GM23338 (cell line): ENCODE data around the gene NTMT2. TPM values are rescaled to one million over a fixed set of nuclear protein-coding genes. Genes with fewer than 3 reads are reported as not detected.
"Not testable (repeated sequence)": the region's sequence is repeated elsewhere in the genome, so short reads cannot be mapped to it uniquely, and the experiment has no call there.

ENCODE experiments used
- ATAC-seq: fragments of 200-7000 bp; cut with Tn5 transposase; 3 replicates; pipeline ENCODE4 v1.9.1; 2020
- DNase-seq: peaks from one replicate; pipeline ENCODE4 v3.0.0-alpha.2; 2015; ENCODE audit warnings: low spot score
- H2AFZ ChIP-seq: fragments of 200-600 bp; sonication (generic); 2 replicates; pipeline ENCODE4 v1.8.0; 2016; ENCODE audit warnings: antibody characterized with exemption, mild to moderate bottlenecking, moderate library complexity
- H3F3A ChIP-seq: fragments of 200-600 bp; sonication (generic); replicated peaks from 2 replicates; pipeline ENCODE4 v1.8.0; 2017; ENCODE audit warnings: antibody characterized with exemption, mixed run types, low read depth
- H3K27ac ChIP-seq: fragments of 200-600 bp; sonication (generic); 2 replicates; pipeline ENCODE4 v1.6.1; 2016; ENCODE audit warnings: low read depth
- H3K27me3 ChIP-seq: fragments of 200-600 bp; sonication (generic); 2 replicates; pipeline ENCODE4 v1.8.0; 2016; ENCODE audit warnings: mild to moderate bottlenecking, mixed run types, moderate library complexity; ENCODE audit not compliant: insufficient read depth
- H3K36me3 ChIP-seq: fragments of 200-600 bp; sonication (generic); 2 replicates; pipeline ENCODE4 v1.8.0; 2016; ENCODE audit warnings: mild to moderate bottlenecking; ENCODE audit not compliant: insufficient read depth
- H3K4me1 ChIP-seq: fragments of 200-600 bp; sonication (generic); 2 replicates; pipeline ENCODE4 v1.8.0; 2016; ENCODE audit warnings: mild to moderate bottlenecking, moderate library complexity; ENCODE audit not compliant: insufficient read depth
- H3K4me2 ChIP-seq: fragments of 200-600 bp; sonication (generic); 2 replicates; pipeline ENCODE4 v1.7.1; 2017; ENCODE audit warnings: mixed run types
- H3K4me3 ChIP-seq: fragments of 200-600 bp; sonication (generic); 2 replicates; pipeline ENCODE4 v1.6.1; 2016; ENCODE audit warnings: mixed run types
- H3K79me2 ChIP-seq: fragments of 200-600 bp; sonication (generic); replicated peaks from 2 replicates; pipeline ENCODE4 v1.8.0; 2017; ENCODE audit warnings: mild to moderate bottlenecking; ENCODE audit not compliant: insufficient read depth
- H3K9me2 ChIP-seq: fragments of 200-600 bp; sonication (generic); 2 replicates; pipeline ENCODE4 v1.8.0; 2017; ENCODE audit not compliant: insufficient read depth
- H4K20me1 ChIP-seq: fragments of 200-600 bp; sonication (generic); replicated peaks from 2 replicates; pipeline ENCODE4 v1.8.0; 2017; ENCODE audit warnings: mild to moderate bottlenecking; ENCODE audit not compliant: insufficient read depth
- H3K27ac Mint-ChIP-seq: 2 replicates; pipeline ENCODE4 v1.8.0; 2020; ENCODE audit warnings: inconsistent platforms, mild to moderate bottlenecking, moderate library complexity, mixed read lengths
- H3K27me3 Mint-ChIP-seq: 3 replicates; pipeline ENCODE4 v1.8.0; 2022; ENCODE audit warnings: low read depth, mild to moderate bottlenecking, moderate library complexity, mixed read lengths, inconsistent platforms; ENCODE audit not compliant: insufficient read depth, poor library complexity
- H3K36me3 Mint-ChIP-seq: 3 replicates; pipeline ENCODE4 v1.8.0; 2021; ENCODE audit warnings: low read depth, mild to moderate bottlenecking, inconsistent platforms, moderate library complexity, mixed read lengths
- H3K4me1 Mint-ChIP-seq: 3 replicates; pipeline ENCODE4 v1.8.0; 2020; ENCODE audit warnings: mild to moderate bottlenecking, inconsistent platforms, mixed read lengths
- H3K4me3 Mint-ChIP-seq: 3 replicates; pipeline ENCODE4 v1.8.0; 2021; ENCODE audit warnings: moderate library complexity, mild to moderate bottlenecking, inconsistent platforms, mixed read lengths
- H3K9me3 Mint-ChIP-seq: 3 replicates; pipeline ENCODE4 v1.8.0; 2020; ENCODE audit warnings: moderate library complexity, mild to moderate bottlenecking, inconsistent platforms, mixed read lengths
- CREB1 ChIP-seq: fragments of 250-450 bp; sonication (Bioruptor Pico); IDR thresholded peaks from 2 replicates; pipeline ENCODE4 v1.5.0; 2020; ENCODE audit warnings: low read depth, mild to moderate bottlenecking, moderate library complexity
- CTCF ChIP-seq, 2 experiments: fragments of 200-600 bp in 1 of 2; sonication (generic) in 1 of 2; conservative IDR thresholded peaks; 2 replicates each; pipeline versions ENCODE4 v1.5.1 to v1.6.1; 2016 to 2017; ENCODE audit warnings: antibody characterized with exemption in 2 of 2, low read depth in 2 of 2, mild to moderate bottlenecking in 2 of 2, moderate library complexity in 1 of 2
- EZH2phosphoT487 ChIP-seq: fragments of 200-600 bp; sonication (generic); IDR thresholded peaks from one replicate; pipeline ENCODE4 v1.8.1; 2018; ENCODE audit warnings: antibody characterized with exemption; ENCODE audit not compliant: unreplicated experiment
- NANOG ChIP-seq: IDR thresholded peaks from 2 replicates; pipeline ENCODE4 v1.6.1; 2016; ENCODE audit warnings: antibody characterized with exemption, borderline replicate concordance
- POLR2AphosphoS5 ChIP-seq: IDR thresholded peaks from 2 replicates; pipeline ENCODE4 v1.6.1; 2016; ENCODE audit warnings: antibody characterized with exemption, low read depth
- STAT1 ChIP-seq: IDR thresholded peaks from one replicate; pipeline ENCODE4 v1.6.1; 2016; ENCODE audit warnings: antibody characterized with exemption; ENCODE audit not compliant: unreplicated experiment
- ZNF114 ChIP-seq: fragments of 250-450 bp; sonication (Bioruptor Pico); IDR thresholded peaks from 2 replicates; pipeline ENCODE4 v1.5.0; 2020; ENCODE audit warnings: mild to moderate bottlenecking, moderate library complexity
- ZNF331 ChIP-seq: fragments of 250-450 bp; sonication (Bioruptor Pico); IDR thresholded peaks from 2 replicates; pipeline ENCODE4 v1.5.0; 2020; ENCODE audit warnings: low read depth, mild to moderate bottlenecking, moderate library complexity
- ZNF462 ChIP-seq: fragments of 250-450 bp; sonication (Bioruptor Pico); IDR thresholded peaks from 2 replicates; pipeline ENCODE4 v1.5.0; 2020; ENCODE audit warnings: mild to moderate bottlenecking, moderate library complexity
- polyA plus RNA-seq: library from polyadenylated mRNA; unstranded; fragments of >200 nt; fragmentation: Nextera tagmentation; extraction: Ambion mirVana; gene quantifications from 2 replicates; pipeline ENCODE4 v1.2.1, GENCODE V29; 2016
- total RNA-seq: library from RNA; depleted of rRNA; stranded (reverse); fragments of >200 nt; shearing (Covaris generic); gene quantifications from 2 replicates; pipeline ENCODE4 v1.2.3, GENCODE V29; 2014

The NTMT2 gene
- total and polyA plus RNA-seq, 2 experiments from 2014 or later: 0.48 TPM; not detected in 1

- H3K36me3 ChIP-seq: no peaks in the 10 kb centered on the region; the same call in 1 of the 2 replicates
- H3K4me3 Mint-ChIP-seq: no peak overlapping the region
- no peak overlapping the region for H2AFZ ChIP-seq
- no peaks in the 10 kb centered on the region for H3K27me3 Mint-ChIP-seq
- H3K36me3 Mint-ChIP-seq: no peaks in the 10 kb centered on the region
- no peaks in the 10 kb centered on the region for H3K4me1 ChIP-seq
- no peak overlapping the region for H3K27ac ChIP-seq
- H3K27me3 ChIP-seq: no peaks in the 10 kb centered on the region
- H3K4me2 ChIP-seq: no peak overlapping the region
- ATAC-seq: no peak
- H3K9me3 Mint-ChIP-seq: peaks cover 23% of the 10 kb centered on the region
- H3K27ac Mint-ChIP-seq: no peak overlapping the region
- H3K4me1 Mint-ChIP-seq: peaks cover 4% of the 10 kb centered on the region; the same call in 2 of the 3 replicates
- no peaks in the 10 kb centered on the region for H3F3A ChIP-seq
- no peak for DNase-seq
- H3K79me2 ChIP-seq: no peaks in the 10 kb centered on the region
- no peak overlapping the region for H3K4me3 ChIP-seq
- H4K20me1 ChIP-seq: no peaks in the 10 kb centered on the region
- H3K9me2 ChIP-seq: 0 out of 2 replicates have a peak, but pooled peaks cover 5% of the 10 kb centered on the region
- TF ChIP-seq EZH2phosphoT487: no peak
Observed at GRCh38 chr1:170168265-170168664, 22.5 kb downstream of the NTMT2 start.

- ATAC-seq, H4K20me1 ChIP-seq, H2AFZ ChIP-seq, H3K27ac Mint-ChIP-seq, H3K36me3 ChIP-seq, H3F3A ChIP-seq, H3K79me2 ChIP-seq, H3K36me3 Mint-ChIP-seq, H3K9me2 ChIP-seq, H3K4me2 ChIP-seq, H3K4me3 ChIP-seq, H3K27me3 ChIP-seq, H3K4me1 Mint-ChIP-seq, H3K27ac ChIP-seq, H3K4me3 Mint-ChIP-seq, DNase-seq, H3K27me3 Mint-ChIP-seq, H3K4me1 ChIP-seq: not testable (repeated sequence)
- peaks cover 25% of the 10 kb centered on the region for H3K9me3 Mint-ChIP-seq
Observed at GRCh38 chr1:170170513-170170912, 24.8 kb downstream of the NTMT2 start.

- Histone ChIP-seq H2AFZ (no peak overlapping the region), H3F3A (no peaks in the 10 kb centered on the region), H4K20me1 (no peaks in the 10 kb centered on the region), H3K4me1 (no peaks in the 10 kb centered on the region), H3K27ac (no peak overlapping the region), H3K4me2 (no peak overlapping the region), H3K4me3 (no peak overlapping the region), H3K79me2 (no peaks in the 10 kb centered on the region), H3K36me3 (no peaks in the 10 kb centered on the region; the same call in 1 of the 2 replicates), H3K9me2 (0 out of 2 replicates have a peak, but pooled peaks cover 8% of the 10 kb centered on the region), H3K27me3 (no peaks in the 10 kb centered on the region)
- H3K27me3 Mint-ChIP-seq: no peaks in the 10 kb centered on the region
- no peak for ATAC-seq
- no peaks in the 10 kb centered on the region for H3K4me1 Mint-ChIP-seq
- DNase-seq: no peak
- H3K4me3 Mint-ChIP-seq: no peak overlapping the region
- no peak overlapping the region for H3K27ac Mint-ChIP-seq
- H3K9me3 Mint-ChIP-seq: peaks cover 25% of the 10 kb centered on the region
- no peaks in the 10 kb centered on the region for H3K36me3 Mint-ChIP-seq
- TF ChIP-seq STAT1 (no peak), POLR2AphosphoS5 (no peak), ZNF114 (CRISPR knock-in tag) (no peak), NANOG (no peak), CTCF (conservative IDR thresholded peaks at IDR 0.05; ENCODE audit: low read depth in 2 of 2) (no peak), EZH2phosphoT487 (no peak), CREB1 (no peak), ZNF462 (no peak), ZNF331 (CRISPR knock-in tag) (no peak)
Observed at GRCh38 chr1:170174395-170174794, 28.6 kb downstream of the NTMT2 start.
